Mesenchymal stem cell (in vitro differentiated cells and primary cell): ENCODE results near the gene P2RY2.

Experiments
- DNase-seq: peaks from one replicate; pipeline ENCODE4 v3.0.0-alpha.2; 2013
- H2AFZ ChIP-seq: one replicate; pipeline ENCODE4 v1.6.1; 2013; ENCODE audit warnings: low read depth, mild to moderate bottlenecking, control low read depth, inconsistent platforms, low read length, moderate library complexity
- H2AK5ac ChIP-seq: 2 replicates; pipeline ENCODE4 v1.6.1; 2013; ENCODE audit warnings: low read length, moderate library complexity, mild to moderate bottlenecking, inconsistent platforms; ENCODE audit not compliant: severe bottlenecking
- H2BK120ac ChIP-seq: one replicate; pipeline ENCODE4 v1.6.1; 2013; ENCODE audit warnings: low read depth, mild to moderate bottlenecking, inconsistent platforms, low read length, moderate library complexity
- H2BK12ac ChIP-seq, 2 experiments: one replicate each; pipeline ENCODE4 v1.6.1; 2013; ENCODE audit warnings: inconsistent platforms in 2 of 2, low read length in 2 of 2, mild to moderate bottlenecking in 2 of 2, moderate library complexity in 2 of 2, control low read depth in 1 of 2
- H2BK15ac ChIP-seq: one replicate; pipeline ENCODE4 v1.6.1; 2013; ENCODE audit warnings: mild to moderate bottlenecking, low read depth, inconsistent platforms; ENCODE audit not compliant: poor library complexity, severe bottlenecking
- H2BK5ac ChIP-seq: 2 replicates; pipeline ENCODE4 v1.6.1; 2013; ENCODE audit warnings: low read depth, mild to moderate bottlenecking, low read length, control low read depth, inconsistent platforms; ENCODE audit not compliant: poor library complexity, severe bottlenecking
- H3K14ac ChIP-seq, 2 experiments: one replicate each; pipeline ENCODE4 v1.6.1; 2013; ENCODE audit warnings: inconsistent platforms in 2 of 2, low read length in 2 of 2, control low read depth in 1 of 2, mild to moderate bottlenecking in 1 of 2, moderate library complexity in 1 of 2
- H3K18ac ChIP-seq, 2 experiments: one replicate each; pipeline ENCODE4 v1.6.1; 2013; ENCODE audit warnings: inconsistent platforms in 2 of 2, low read length in 2 of 2, control low read depth in 1 of 2, low read depth in 1 of 2, mild to moderate bottlenecking in 1 of 2
- H3K23ac ChIP-seq, 2 experiments: one replicate each; pipeline ENCODE4 v1.6.1; 2013; ENCODE audit warnings: inconsistent platforms in 2 of 2, low read length in 2 of 2, mild to moderate bottlenecking in 2 of 2, moderate library complexity in 2 of 2, control low read depth in 1 of 2
- H3K27ac ChIP-seq: 2 replicates; pipeline ENCODE4 v1.5.1; 2013; ENCODE audit warnings: mild to moderate bottlenecking, moderate library complexity, low read length, control low read depth, inconsistent platforms; ENCODE audit not compliant: poor library complexity, severe bottlenecking
- H3K27me3 ChIP-seq, 2 experiments: 2 replicates each; pipeline versions ENCODE4 v1.6.1 to v1.7.0; 2013; ENCODE audit warnings: low read length in 2 of 2, mild to moderate bottlenecking in 2 of 2, moderate library complexity in 2 of 2, control low read depth in 1 of 2, inconsistent platforms in 1 of 2; ENCODE audit not compliant: control insufficient read depth in 1 of 2, insufficient read depth in 1 of 2
- H3K36me3 ChIP-seq, 2 experiments: 2 replicates each; pipeline versions ENCODE4 v1.6.1 to v1.7.0; 2013; ENCODE audit warnings: low read length in 2 of 2, control low read depth in 1 of 2, inconsistent platforms in 1 of 2, low read depth in 1 of 2, mild to moderate bottlenecking in 1 of 2; ENCODE audit not compliant: insufficient read depth in 2 of 2, control insufficient read depth in 1 of 2
- H3K4ac ChIP-seq, 2 experiments: one replicate each; pipeline ENCODE4 v1.6.1; 2013; ENCODE audit warnings: inconsistent platforms in 2 of 2, low read length in 2 of 2, mild to moderate bottlenecking in 2 of 2, moderate library complexity in 2 of 2, control low read depth in 1 of 2, low read depth in 1 of 2
- H3K4me1 ChIP-seq: 2 replicates; pipeline ENCODE4 v1.6.1; 2013; ENCODE audit warnings: low read depth, low read length, control low read depth; ENCODE audit not compliant: control insufficient read depth, insufficient read depth
- H3K4me2 ChIP-seq: 2 replicates; pipeline ENCODE4 v1.6.1; 2013; ENCODE audit warnings: low read length, mild to moderate bottlenecking, inconsistent platforms; ENCODE audit not compliant: poor library complexity, severe bottlenecking
- H3K4me3 ChIP-seq, 2 experiments: 2 replicates each; pipeline versions ENCODE4 v1.5.1 to v1.7.0; 2013; ENCODE audit warnings: low read length in 2 of 2, mild to moderate bottlenecking in 2 of 2, control low read depth in 1 of 2, low read depth in 1 of 2; ENCODE audit not compliant: insufficient read depth in 1 of 2
- H3K79me1 ChIP-seq: replicated peaks from 2 replicates; pipeline ENCODE4 v1.6.1; 2013; ENCODE audit warnings: mild to moderate bottlenecking, control low read depth, low read length, inconsistent platforms; ENCODE audit not compliant: poor library complexity, severe bottlenecking
- H3K9ac ChIP-seq: 2 replicates; pipeline ENCODE4 v1.7.0; 2013; ENCODE audit warnings: mild to moderate bottlenecking, low read length, moderate library complexity
- H3K9me3 ChIP-seq: 2 replicates; pipeline ENCODE4 v1.7.0; 2013; ENCODE audit warnings: mild to moderate bottlenecking, low read length; ENCODE audit not compliant: control insufficient read depth
- H4K8ac ChIP-seq: one replicate; pipeline ENCODE4 v1.6.1; 2013; ENCODE audit warnings: inconsistent platforms, mild to moderate bottlenecking, low read length, moderate library complexity
- H4K91ac ChIP-seq: one replicate; pipeline ENCODE4 v1.6.1; 2013; ENCODE audit warnings: mild to moderate bottlenecking, low read length, inconsistent platforms
- WGBS: methylation state at CpG from one replicate; pipeline ENCODE4 v1.1.7; 2013; ENCODE audit warnings: mixed read lengths; 5-methylcytosine and 5-hydroxymethylcytosine counted together

Gene P2RY2

GRCh38 chr11:73189315-73189714 is 28.8 kb upstream of the P2RY2 start:
- Histone ChIP-seq H3K79me1 (no peaks in the 10 kb centered on the region), H2BK12ac (no peak overlapping the region), H3K18ac (no peak overlapping the region), H3K14ac (no peak overlapping the region), H3K4me1 (peaks cover 16% of the 10 kb centered on the region), H2BK15ac (no peak overlapping the region), H3K4me3 (no peak overlapping the region), H2BK120ac (no peak overlapping the region), H3K4ac (no peak overlapping the region), H3K9ac (no peak overlapping the region), H3K23ac (no peak overlapping the region), H2AFZ (no peak overlapping the region), H3K9me3 (no peaks in the 10 kb centered on the region), H2BK5ac (no peak overlapping the region), H3K27ac (no peak overlapping the region), H2AK5ac (no peak overlapping the region), H4K91ac (no peak overlapping the region), H3K36me3 (no peaks in the 10 kb centered on the region), H3K27me3 (peaks cover 0 to 3% of the 10 kb centered on the region in 2 experiments), H3K4me2 (no peak overlapping the region), H4K8ac (no peak overlapping the region)
- no peak for DNase-seq
- WGBS: 96% methylated on average over 4 of the region's 8 CpGs

DNA sequence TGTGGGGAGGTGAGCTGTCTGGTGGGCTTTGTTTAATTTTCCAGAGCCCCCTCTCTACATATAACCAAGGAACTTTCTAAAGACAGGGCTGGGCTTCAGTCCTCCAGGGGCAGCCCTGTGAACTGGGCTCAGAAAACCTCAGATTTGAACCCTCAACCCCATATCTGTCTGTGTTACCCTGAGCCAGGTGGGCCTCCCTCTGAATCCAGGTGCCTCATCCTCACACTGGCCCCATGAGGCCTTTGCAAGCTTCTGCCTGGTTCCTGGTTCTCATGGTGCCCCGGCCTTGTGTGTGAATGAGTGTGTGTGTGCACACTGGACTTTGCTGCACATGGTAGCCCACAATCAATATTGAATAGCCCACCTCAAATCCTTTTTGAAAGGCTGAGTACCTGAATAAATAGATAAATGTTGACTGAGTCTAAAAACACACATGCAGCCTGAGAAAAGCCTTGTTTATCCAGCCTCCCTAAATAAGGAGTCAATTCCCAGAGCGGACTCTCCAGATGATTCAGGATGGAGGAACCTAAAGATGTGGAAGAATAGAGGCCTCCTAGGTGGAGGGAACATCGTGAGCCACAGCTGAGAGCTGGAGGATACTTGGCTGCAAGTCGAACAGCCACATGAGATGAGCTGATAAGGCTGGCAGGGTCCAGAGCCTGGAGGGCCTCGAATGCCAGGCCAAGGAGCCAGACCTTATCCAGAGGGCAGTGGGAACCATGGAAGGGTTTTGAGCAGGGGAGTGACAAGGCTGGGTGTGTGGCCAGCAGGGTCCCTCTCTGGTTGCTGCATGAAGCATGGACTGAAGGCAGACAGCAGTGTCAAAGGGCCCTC is 28.1 kb upstream of the P2RY2 start:
- Histone ChIP-seq H3K14ac (no peak overlapping the region), H3K4me2 (no peak overlapping the region), H2AK5ac (no peak overlapping the region), H3K27ac (no peak overlapping the region), H2BK120ac (no peak overlapping the region), H3K36me3 (no peaks in the 10 kb centered on the region), H3K23ac (no peak overlapping the region), H3K9ac (no peak overlapping the region), H4K8ac (no peak overlapping the region), H3K79me1 (no peaks in the 10 kb centered on the region), H2BK5ac (no peak overlapping the region), H3K27me3 (peaks cover 0 to 3% of the 10 kb centered on the region in 2 experiments), H3K9me3 (no peaks in the 10 kb centered on the region), H3K4ac (no peak overlapping the region), H2BK15ac (no peak overlapping the region), H3K4me3 (no peak overlapping the region), H2BK12ac (no peak overlapping the region), H4K91ac (no peak overlapping the region), H3K4me1 (peaks cover 20% of the 10 kb centered on the region), H3K18ac (no peak overlapping the region), H2AFZ (no peak overlapping the region)
- no peak for DNase-seq
- 79% methylated on average over 4 of the region's 5 CpGs for WGBS

- Histone ChIP-seq H3K4me1 (peaks cover 18% of the 10 kb centered on the region), H3K9me3 (no peaks in the 10 kb centered on the region), H3K4me2 (no peak overlapping the region), H2AFZ (no peak overlapping the region), H3K18ac (no peak overlapping the region), H2BK15ac (no peak overlapping the region), H3K23ac (no peak overlapping the region), H4K8ac (no peak overlapping the region), H2BK5ac (no peak overlapping the region), H3K4me3 (no peak overlapping the region), H2AK5ac (no peak overlapping the region), H3K14ac (no peak overlapping the region), H3K36me3 (no peaks in the 10 kb centered on the region), H3K79me1 (no peaks in the 10 kb centered on the region), H3K4ac (no peak overlapping the region), H3K9ac (no peak overlapping the region), H2BK12ac (no peak overlapping the region), H4K91ac (no peak overlapping the region), H3K27ac (no peak overlapping the region), H2BK120ac (no peak overlapping the region), H3K27me3 (peaks cover 0 to 3% of the 10 kb centered on the region in 2 experiments)
- DNase-seq: no peak
- WGBS: 94% methylated on average over 3 of the region's 3 CpGs
Measured at GRCh38 chr11:73190557-73190885, 27.6 kb upstream of the P2RY2 start.

GRCh38 chr11:73191151-73191550 is 26.9 kb upstream of the P2RY2 start:
- Histone ChIP-seq H2BK12ac (no peak overlapping the region), H3K27ac (no peak overlapping the region), H4K8ac (no peak overlapping the region), H2BK5ac (no peak overlapping the region), H3K27me3 (peaks cover 0 to 3% of the 10 kb centered on the region in 2 experiments), H3K4me1 (peaks cover 11% of the 10 kb centered on the region), H3K4me2 (no peak overlapping the region), H2AFZ (no peak overlapping the region), H3K4me3 (no peak overlapping the region), H3K4ac (no peak overlapping the region), H2AK5ac (no peak overlapping the region), H2BK120ac (no peak overlapping the region), H3K14ac (no peak overlapping the region), H3K36me3 (no peaks in the 10 kb centered on the region), H3K9me3 (no peaks in the 10 kb centered on the region), H4K91ac (no peak overlapping the region), H2BK15ac (no peak overlapping the region), H3K9ac (no peak overlapping the region), H3K79me1 (no peaks in the 10 kb centered on the region), H3K23ac (no peak overlapping the region), H3K18ac (no peak overlapping the region)
- DNase-seq: no peak
- 88% methylated on average over 5 of the region's 6 CpGs for WGBS
